GM19328 (cell line): ENCODE data around the gene D2HGDH.
"Not testable (repeated sequence)": the region's sequence is repeated elsewhere in the genome, so short reads cannot be mapped to it uniquely, and the experiment has no call there.

Experiments used
- ATAC-seq: cut with Tn5 transposase; IDR thresholded peaks from one replicate; pipeline ENCODE4 v1.9.1; 2021; ENCODE audit warnings: mild to moderate bottlenecking, moderate library complexity; ENCODE audit not compliant: unreplicated experiment

D2HGDH gene

GRCh38 chr2:241788572-241788971 lies 54.1 kb downstream of the D2HGDH start:
- no peak for ATAC-seq

DNA sequence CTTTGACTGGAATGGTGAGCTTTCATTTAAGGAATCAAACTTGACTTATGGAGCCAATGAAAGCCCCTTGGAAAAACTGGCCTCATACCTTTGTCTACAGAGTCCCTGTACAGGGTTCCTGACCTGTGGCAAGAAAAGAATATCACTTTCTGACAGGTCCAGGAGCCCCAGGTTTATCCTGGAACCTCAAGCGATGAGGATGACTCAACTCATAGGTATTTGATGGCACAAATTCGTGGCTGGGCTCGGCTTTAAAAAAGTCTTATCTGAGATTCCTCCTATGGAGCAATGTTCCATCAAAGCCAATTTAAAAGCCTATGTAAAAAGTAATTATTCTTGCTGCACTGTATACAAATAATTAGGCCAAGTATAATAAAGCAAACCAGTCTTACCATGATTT lies 57.0 kb downstream of the D2HGDH start:
- not testable (repeated sequence) for ATAC-seq

GRCh38 chr2:241793385-241793784 lies 59.0 kb downstream of the D2HGDH start:
- ATAC-seq = no peak

- no peak for ATAC-seq
Measured at GRCh38 chr2:241794250-241794823, 59.9 kb downstream of the D2HGDH start.

GRCh38 chr2:241795021-241795999 lies 60.9 kb downstream of the D2HGDH start:
- ATAC-seq = no peak

- no peak for ATAC-seq
Measured at GRCh38 chr2:241796209-241796608, 61.8 kb downstream of the D2HGDH start.

DNA sequence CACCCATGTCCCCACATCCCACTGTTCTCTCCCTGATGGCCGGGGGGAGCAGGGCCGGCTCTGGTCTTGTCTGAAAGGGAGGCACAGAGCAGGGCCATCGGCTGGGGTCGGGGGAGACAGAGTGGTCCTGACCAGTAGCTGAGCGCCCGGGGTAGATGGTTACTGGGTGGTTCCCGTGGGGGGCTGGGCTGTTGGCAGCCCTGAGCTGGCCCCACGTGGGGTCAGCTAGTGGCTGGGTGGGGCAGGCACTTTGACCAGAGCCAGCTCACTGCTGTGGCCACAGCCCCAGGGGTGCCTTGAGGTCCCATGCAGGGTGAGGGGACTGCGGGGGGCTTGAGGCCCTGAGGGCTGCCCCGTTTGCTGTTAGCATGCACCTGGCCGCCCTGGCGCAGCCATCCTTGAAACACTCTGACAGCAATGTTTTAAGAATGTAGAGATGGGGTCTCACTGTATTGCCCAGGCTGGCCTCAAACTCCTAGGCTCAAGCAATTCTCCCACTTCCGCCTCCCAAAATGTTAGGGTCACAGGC lies 62.2 kb downstream of the D2HGDH start:
- ATAC-seq = no peak

- ATAC-seq = no peak
Measured at GRCh38 chr2:241797441-241798080, 63.1 kb downstream of the D2HGDH start.

DNA sequence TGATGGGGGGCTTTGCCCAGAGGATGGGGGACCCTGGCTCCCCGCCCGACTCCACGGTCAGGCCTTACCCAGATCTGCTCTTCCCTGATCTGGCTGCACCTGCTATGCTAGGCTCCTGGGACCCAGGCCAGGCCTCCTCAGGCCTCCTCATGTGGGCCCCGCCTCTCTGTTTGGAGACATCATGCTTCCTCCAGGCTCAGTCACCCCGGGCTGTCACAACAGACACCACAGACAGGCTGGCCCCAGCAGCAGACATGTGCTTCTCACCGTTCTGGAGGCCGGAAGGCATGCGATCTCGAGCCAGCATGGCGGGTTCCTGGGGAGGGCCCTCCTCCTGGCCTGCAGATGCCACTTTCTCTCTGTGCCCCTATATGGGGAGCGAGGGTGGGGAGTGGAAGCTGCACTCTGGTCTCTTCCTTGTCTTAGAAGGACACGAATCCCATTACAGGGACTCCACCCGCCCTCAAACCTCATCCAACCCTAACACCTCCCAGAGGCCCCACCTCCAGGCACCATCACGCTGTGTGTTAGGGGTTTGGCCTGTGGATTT lies 63.7 kb downstream of the D2HGDH start:
- ATAC-seq = no peak

GRCh38 chr2:241798631-241799521 lies 64.4 kb downstream of the D2HGDH start:
- ATAC-seq = no peak

- no peak for ATAC-seq
Measured at GRCh38 chr2:241799522-241800197, 65.2 kb downstream of the D2HGDH start.

DNA sequence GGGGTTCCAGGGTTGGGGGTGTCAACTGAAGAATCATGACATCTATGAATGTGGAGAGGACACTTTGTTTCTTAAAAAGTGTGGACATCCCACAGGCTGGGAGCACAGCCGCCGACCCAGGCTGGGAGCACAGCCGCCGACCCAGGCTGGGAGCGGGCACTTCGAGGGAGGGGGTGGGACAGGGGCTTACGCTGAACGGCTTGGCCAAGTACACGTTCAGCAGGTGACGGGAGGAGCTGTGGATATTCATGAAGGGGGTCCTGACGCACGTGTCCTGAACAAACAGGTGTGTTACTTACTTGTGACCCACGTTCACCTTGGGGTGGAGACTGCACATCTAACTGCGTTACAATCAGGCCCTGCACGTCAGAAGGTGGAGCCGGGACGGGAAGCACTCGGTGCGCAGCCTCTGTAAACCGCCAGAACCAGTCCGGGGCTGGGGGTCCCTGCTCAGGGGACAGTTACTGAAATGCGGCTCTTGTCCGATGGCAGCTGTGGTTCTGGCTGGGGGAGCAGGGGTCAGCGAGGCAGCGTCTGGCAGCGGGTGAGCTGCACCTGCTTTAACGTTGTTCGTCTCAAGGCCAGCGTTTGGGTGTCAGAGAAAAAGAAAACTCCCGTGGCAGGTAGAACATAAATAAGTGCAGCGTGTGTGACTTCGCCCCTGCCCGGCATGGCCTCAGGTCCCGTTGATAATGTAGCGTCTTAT lies 65.9 kb downstream of the D2HGDH start:
- ATAC-seq = not testable (repeated sequence)

- ATAC-seq = no peak
Measured at GRCh38 chr2:241801611-241802420, 67.4 kb downstream of the D2HGDH start.

GRCh38 chr2:241802421-241803318 lies 68.2 kb downstream of the D2HGDH start:
- ATAC-seq = no peak

DNA sequence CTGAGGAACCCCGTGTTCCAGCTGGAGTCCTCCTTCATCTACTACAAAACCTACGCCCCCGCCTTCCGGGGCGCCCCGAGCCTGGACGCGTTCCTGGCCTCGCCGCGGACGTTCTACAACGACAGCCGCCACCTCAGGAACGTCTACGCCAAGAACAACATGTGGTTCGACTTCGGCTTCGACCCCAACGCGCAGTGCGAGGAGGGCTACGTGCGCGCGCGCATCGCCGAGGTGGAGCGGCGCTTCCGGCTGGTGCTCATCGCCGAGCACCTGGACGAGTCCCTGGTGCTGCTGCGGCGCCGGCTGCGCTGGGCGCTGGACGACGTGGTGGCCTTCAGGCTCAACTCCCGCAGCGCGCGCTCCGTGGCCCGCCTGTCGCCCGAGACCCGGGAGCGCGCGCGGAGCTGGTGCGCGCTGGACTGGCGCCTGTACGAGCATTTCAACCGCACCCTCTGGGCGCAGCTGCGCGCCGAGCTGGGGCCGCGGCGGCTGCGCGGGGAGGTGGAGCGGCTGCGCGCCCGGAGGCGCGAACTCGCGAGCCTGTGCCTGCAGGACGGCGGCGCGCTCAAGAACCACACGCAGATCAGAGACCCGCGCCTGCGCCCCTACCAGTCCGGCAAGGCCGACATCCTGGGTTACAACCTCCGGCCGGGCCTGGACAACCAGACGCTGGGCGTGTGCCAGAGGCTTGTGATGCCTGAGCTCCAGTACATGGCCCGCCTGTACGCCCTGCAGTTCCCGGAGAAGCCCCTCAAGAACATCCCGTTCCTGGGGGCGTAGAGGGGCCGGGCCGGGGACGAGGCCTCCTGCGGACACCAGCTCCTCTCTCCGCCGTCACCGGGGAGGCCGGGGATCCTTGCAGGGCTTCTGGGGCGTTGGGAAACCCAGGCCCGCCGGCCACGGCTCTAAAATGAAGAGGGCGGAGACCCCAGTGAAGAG lies 69.2 kb downstream of the D2HGDH start:
- no peak for ATAC-seq
